ENCODE data around the gene MOGAT3.

Gene MOGAT3

GRCh38 chr7:101233907-101234547, 33.2 kb upstream of the MOGAT3 start:
- no peak for DNase-seq (ENCODE audit: low read depth in 2 of 2)

GRCh38 chr7:101232141-101232850, 31.5 kb upstream of the MOGAT3 start:
- DNase-seq (ENCODE audit: low read depth in 2 of 2) = no peak

GRCh38 chr7:101231644-101232043, 30.8 kb upstream of the MOGAT3 start:
- no peak for DNase-seq (ENCODE audit: low read depth in 2 of 2)

- no peak for DNase-seq (ENCODE audit: low read depth in 2 of 2)
Measured at GRCh38 chr7:101226721-101227120, 25.9 kb upstream of the MOGAT3 start.

- DNase-seq (ENCODE audit: low read depth in 2 of 2) = no peak
Measured at GRCh38 chr7:101225650-101226049, 24.8 kb upstream of the MOGAT3 start.

- no peak for DNase-seq (ENCODE audit: low read depth in 2 of 2)
Measured at GRCh38 chr7:101223528-101223927, 22.7 kb upstream of the MOGAT3 start.

- no peak for DNase-seq (ENCODE audit: low read depth in 2 of 2)
Measured at GRCh38 chr7:101222275-101222830, 21.5 kb upstream of the MOGAT3 start.

GRCh38 chr7:101220295-101220694, 19.5 kb upstream of the MOGAT3 start:
- no peak for DNase-seq (ENCODE audit: low read depth in 2 of 2)

GRCh38 chr7:101218236-101219125, 17.6 kb upstream of the MOGAT3 start:
- no peak for DNase-seq (ENCODE audit: low read depth in 2 of 2)

GRCh38 chr7:101217388-101218235, 16.8 kb upstream of the MOGAT3 start, which contains the start of the genes PLOD3 and ZNHIT1:
PLOD3 (minus strand) TSS chr7:101217581; CDS start chr7:101217274, 307 bp downstream.
ZNHIT1 (plus strand) TSS chr7:101218165; CDS start chr7:101218196, 31 bp downstream.
- peak; percentile 91 to 95 for DNase-seq (ENCODE audit: low read depth in 2 of 2)

GRCh38 chr7:101216860-101217387, 16.1 kb upstream of the MOGAT3 start:
- no peak for DNase-seq (ENCODE audit: low read depth in 2 of 2)

- no peak for DNase-seq (ENCODE audit: low read depth in 2 of 2)
Measured at GRCh38 chr7:101216001-101216859, 15.4 kb upstream of the MOGAT3 start.

- DNase-seq (ENCODE audit: low read depth in 2 of 2) = no peak
Measured at GRCh38 chr7:101212014-101212413, 11.2 kb upstream of the MOGAT3 start.

- no peak for DNase-seq (ENCODE audit: low read depth in 2 of 2)
Measured at GRCh38 chr7:101211501-101211900, 10.7 kb upstream of the MOGAT3 start.

- DNase-seq (ENCODE audit: low read depth in 2 of 2) = no peak
Measured at GRCh38 chr7:101210143-101210542, 9.3 kb upstream of the MOGAT3 start.

GRCh38 chr7:101208794-101209193, 8.0 kb upstream of the MOGAT3 start:
- DNase-seq (ENCODE audit: low read depth in 2 of 2) = no peak

- no peak for DNase-seq (ENCODE audit: low read depth in 2 of 2)
Measured at GRCh38 chr7:101207459-101207858, 6.6 kb upstream of the MOGAT3 start.

GRCh38 chr7:101206665-101207042, 5.8 kb upstream of the MOGAT3 start:
- no peak for DNase-seq (ENCODE audit: low read depth in 2 of 2)

GRCh38 chr7:101205901-101206664, 5.2 kb upstream of the MOGAT3 start:
- no peak for DNase-seq (ENCODE audit: low read depth in 2 of 2)

All from stimulated activated CD8-positive, alpha-beta memory T cell treated with anti-CD3 and anti-CD28 coated beads, Interleukin-7, amount 100 ng/mL, for 4 hours (primary cell).